GM10248 (cell line): ENCODE results near the gene PGLYRP2.

ENCODE experiments used
- CTCF ChIA-PET: fragments of 300-600 bp; sonication (Branson Sonifier 250); formaldehyde crosslinking; extraction: SDS; loops from one replicate; lab custom pipeline; 2021; ENCODE audit warnings: antibody characterized with exemption; lab: Yijun Ruan, JAX
- POLR2A ChIA-PET: fragments of 350-650 bp; sonication (Branson Sonifier 250); formaldehyde crosslinking; extraction: SDS; loops from one replicate; lab custom pipeline; 2020; ENCODE audit warnings: antibody characterized with exemption; lab: Yijun Ruan, JAX
- DNase-seq: peaks from one replicate; pipeline ENCODE4 v3.0.0; 2012; ENCODE audit errors: extremely low spot score
- TF ChIP-seq, protein P1 (sequence below): IDR thresholded peaks from 2 replicates; pipeline ENCODE4 v1.5.1; 2012; ENCODE audit warnings: mild to moderate bottlenecking, low read depth; ENCODE audit errors: extremely low read depth, missing control alignments, control extremely low read depth

The PGLYRP2 gene

DNA sequence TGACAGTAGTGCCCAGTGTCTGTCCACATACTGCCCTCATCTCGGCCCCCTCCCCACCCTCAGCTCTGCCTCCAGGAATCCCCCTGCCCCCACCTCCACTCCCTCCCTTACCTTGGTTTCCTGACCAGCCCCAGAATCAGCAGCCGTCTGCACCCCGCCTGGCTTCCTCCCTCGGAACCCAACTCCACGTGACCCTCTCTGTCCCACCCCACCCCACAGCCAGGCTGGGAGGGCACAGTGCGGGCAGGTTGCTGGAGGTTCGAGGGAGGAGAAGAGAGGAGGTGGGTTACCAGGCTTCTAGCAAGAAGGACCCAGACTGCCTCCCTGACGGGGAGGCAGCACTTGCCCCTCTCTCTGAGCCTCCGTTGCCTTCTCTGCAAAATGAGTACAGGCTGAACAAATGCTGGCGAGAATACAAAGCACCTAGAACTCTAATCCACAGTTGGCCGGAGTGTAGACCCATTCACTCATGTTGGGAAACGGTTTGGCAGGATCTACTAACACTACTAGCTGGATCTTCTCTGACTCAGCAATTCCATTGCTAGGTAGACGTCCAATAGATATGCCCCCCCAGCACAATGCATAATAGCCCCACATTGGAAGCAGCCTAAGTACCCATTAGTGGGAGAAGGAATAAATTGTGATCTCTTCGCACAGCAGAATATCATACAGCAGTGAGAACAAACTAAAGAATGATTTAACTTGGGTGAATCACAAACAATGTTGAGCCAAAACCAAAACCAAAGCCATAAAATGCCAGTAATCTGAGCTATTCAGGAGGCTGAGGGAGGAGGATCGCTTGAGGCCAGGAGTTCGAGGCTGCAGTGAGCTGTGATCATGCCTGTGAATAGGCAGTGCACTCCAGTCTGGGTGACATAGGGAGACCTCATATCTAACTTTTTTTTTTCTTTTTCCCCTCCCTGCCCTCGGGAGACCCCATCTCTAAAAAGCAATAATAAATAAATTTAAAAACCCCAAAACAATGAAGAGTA lies 14.6 kb downstream of the PGLYRP2 start, which contains the start of gene RASAL3:
Gene RASAL3 (minus strand): TSS at position 151 of the 992 bp plus-strand sequence. CDS start 186 bp downstream, outside the sequence.
- DNase-seq: peak; percentile 70
- POLR2A ChIA-PET: no interaction called here
- TF ChIP-seq, protein P1, sequence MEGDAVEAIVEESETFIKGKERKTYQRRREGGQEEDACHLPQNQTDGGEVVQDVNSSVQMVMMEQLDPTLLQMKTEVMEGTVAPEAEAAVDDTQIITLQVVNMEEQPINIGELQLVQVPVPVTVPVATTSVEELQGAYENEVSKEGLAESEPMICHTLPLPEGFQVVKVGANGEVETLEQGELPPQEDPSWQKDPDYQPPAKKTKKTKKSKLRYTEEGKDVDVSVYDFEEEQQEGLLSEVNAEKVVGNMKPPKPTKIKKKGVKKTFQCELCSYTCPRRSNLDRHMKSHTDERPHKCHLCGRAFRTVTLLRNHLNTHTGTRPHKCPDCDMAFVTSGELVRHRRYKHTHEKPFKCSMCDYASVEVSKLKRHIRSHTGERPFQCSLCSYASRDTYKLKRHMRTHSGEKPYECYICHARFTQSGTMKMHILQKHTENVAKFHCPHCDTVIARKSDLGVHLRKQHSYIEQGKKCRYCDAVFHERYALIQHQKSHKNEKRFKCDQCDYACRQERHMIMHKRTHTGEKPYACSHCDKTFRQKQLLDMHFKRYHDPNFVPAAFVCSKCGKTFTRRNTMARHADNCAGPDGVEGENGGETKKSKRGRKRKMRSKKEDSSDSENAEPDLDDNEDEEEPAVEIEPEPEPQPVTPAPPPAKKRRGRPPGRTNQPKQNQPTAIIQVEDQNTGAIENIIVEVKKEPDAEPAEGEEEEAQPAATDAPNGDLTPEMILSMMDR: no peak
- CTCF ChIA-PET: interaction anchor here (1.0 to 1.9 kb wide), 2 partner anchors 45 to 91 kb away, joined by 4 to 5 read pairs; no protein-coding TSS in a partner anchor

DNA sequence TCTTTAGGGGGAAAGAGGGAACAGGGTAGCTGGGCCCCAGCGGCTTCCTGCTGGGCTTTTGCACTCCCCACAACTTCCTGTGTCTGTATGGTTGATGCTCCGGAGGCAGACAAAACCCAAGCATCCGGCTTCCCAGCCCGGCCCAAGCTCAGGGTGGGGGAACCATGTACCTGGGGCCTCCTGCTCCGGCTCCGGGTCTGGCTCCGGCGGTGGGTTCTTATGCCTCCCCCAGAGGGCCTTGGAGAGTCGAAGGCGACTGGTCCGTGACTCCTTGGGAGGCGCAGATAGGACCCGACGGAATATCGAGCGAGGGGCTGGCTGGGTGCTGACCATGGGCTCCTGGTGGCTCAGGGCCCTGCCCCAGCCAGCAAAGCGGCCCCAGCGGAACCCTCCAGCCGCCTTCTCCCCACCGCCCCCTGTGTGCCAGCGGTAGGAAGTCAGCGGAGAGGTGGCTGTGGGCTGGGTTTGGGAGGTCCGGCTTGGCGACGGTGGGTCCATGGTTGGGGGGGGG lies 15.4 kb downstream of the PGLYRP2 start:
- TF ChIP-seq, protein P1: no peak
- POLR2A ChIA-PET: interaction anchor here (0.6 to 1.3 kb wide), 2 partner anchors 45 to 1864 kb away, joined by 3 to 4 read pairs; partner anchors contain the start of gene AKAP8L
- DNase-seq: peak; percentile 69
- CTCF ChIA-PET: interaction anchor here (0.9 to 1.9 kb wide), 5 partner anchors 11 to 92 kb away, joined by 3 to 5 read pairs (median 4); partner anchors contain the start of gene PGLYRP2

DNA sequence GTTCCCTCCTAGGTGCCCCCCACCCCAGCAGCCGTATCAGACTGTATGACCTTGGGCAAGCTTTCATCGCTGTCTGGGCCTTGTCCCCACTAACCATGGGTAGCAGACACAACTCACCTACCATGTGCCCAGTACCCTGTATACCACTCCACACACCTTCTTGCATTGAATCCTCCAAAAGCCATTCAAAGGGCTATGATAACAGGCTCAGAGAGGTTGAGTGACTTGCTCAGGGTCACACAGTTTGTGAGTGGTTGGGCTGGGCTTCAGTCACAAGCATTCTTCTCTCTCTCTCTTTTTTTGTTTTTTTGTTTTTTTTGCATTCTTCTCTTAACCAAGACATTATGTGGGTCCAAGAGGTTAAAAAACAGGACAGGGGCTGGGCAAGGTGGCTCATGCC lies 17.6 kb downstream of the PGLYRP2 start:
- no peak for DNase-seq
- TF ChIP-seq, protein P1: no peak
- CTCF ChIA-PET: interaction anchor here (1.2 kb wide), 1 partner anchor 94 kb away, joined by 3 read pairs; no protein-coding TSS in a partner anchor
- POLR2A ChIA-PET: no interaction called here

DNA sequence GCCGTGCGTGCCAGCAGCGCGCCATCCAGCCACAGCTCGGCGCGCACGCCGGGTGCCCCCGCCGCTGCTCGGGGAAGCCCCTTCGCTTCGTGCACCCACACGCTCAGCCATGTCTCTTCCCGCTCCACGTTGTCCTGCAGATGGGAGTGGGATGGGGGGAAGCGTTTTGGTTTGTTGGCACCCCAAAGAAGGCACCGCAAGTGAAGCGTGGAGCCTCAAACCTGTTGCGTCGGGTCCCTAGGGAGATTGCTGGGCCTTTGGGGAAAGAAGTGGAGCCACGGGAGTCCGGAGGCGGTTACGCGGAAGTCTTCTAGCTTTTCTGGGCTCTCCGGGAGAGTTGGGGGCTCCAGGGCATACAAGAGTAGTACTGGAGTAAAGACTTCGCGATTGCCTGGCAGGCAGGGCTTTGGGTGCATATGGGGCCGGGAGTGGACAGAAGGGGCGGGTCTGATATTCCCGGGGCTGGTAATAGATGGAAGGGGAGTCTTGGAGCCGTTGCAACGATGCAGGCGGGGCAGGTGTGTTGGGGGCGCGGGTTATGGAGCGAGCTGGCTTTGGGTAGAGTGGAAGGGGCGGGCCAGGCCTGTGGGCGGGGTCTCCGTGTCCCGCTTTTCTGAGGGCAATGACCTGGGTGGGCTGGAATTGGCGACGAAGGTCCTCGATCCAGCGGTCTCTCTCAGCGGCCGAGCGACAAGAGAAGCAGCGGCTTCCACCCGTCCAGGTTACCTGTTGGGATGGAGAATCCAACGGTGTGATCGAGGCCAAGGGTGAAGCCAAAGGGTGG lies 21.4 kb downstream of the PGLYRP2 start:
- TF ChIP-seq, protein P1: no peak
- CTCF ChIA-PET: interaction anchor here (1.5 kb wide), 1 partner anchor 8 kb away, joined by 3 read pairs; no protein-coding TSS in a partner anchor
- POLR2A ChIA-PET: no interaction called here
- DNase-seq: no peak

DNA sequence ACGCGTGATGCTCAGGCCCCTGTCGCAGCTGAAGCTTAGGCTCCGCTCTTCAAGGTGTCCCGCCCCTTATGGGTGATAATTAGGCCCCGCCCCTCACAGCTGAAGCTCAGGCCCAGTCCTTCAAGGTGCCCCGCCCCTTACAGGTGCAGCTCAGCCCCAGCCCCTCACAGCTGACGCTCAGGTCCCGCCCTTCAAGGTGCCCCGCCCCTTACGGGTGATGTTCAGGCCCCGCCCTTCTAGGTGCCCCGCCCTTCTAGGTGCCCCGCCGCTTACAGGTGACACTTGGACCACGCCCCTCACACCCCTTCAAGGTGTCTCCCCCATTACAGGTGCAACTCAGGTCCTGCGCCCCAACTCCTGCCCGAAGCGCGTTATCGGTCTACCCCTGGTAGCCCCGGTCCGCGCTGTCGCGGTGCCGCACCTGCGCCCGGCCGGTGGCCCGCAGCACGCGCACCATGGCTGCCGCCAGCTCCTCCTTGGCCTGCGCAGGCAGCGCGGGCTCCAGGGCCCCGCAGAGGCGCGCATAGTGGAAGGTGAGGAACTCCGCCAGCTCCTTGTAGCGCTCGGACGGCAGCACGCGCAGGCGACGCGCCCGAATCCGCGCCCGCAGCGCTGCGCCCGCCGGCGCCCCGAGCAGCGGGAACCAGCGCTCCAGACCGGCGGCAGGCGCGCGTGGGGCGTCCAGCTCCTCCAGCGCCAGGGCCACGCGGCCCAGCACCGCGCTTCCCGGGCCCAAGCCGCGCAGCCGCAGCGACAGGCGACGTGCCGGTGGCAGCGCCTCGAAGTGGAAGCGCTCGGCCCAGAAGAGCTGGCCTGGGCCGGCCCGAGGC lies 22.2 kb downstream of the PGLYRP2 start:
- ChIA-PET POLR2A (interaction anchor here (1.3 kb wide), 1 partner anchor 38 kb away, joined by 3 read pairs; the partner anchor contains the start of gene AKAP8L), CTCF (interaction anchor here (1.3 to 1.5 kb wide), 2 partner anchors 9 to 40 kb away, joined by 3 to 4 read pairs; no protein-coding TSS in a partner anchor)
- TF ChIP-seq, protein P1: no peak
- DNase-seq: no peak
